Heart left ventricle (tissue), 16 donors: Measurements from ENCODE around the gene NAA30. TPM values are rescaled to one million over a fixed set of nuclear protein-coding genes. Genes with fewer than 3 reads are reported as not detected.
"Not testable (repeated sequence)": the region's sequence is repeated elsewhere in the genome, so short reads cannot be mapped to it uniquely, and the experiment has no call there.

Experiments
- ATAC-seq, 4 donors: fragments of 200-7000 bp; cut with Tn5 transposase; one replicate each; pipeline ENCODE4 v1.9.1; 2020 to 2022; ENCODE audit warnings: moderate library complexity in 4 of 4, mild to moderate bottlenecking in 3 of 4, moderate number of reproducible peaks in 1 of 4
- DNase-seq, 5 donors: peaks; one replicate each; pipeline ENCODE4 v3.0.0-alpha.2; 2020
- H3K27ac ChIP-seq, 12 donors: fragments of 200-600 bp; sonication (generic) in 4 of 12; one replicate each; pipeline versions ENCODE4 v1.5.0 to v1.8.0; 2016 to 2022; ENCODE audit warnings: mild to moderate bottlenecking in 2 of 12
- H3K27me3 ChIP-seq, 9 donors: fragments of 200-600 bp; sonication (generic) in 2 of 9; one replicate each; pipeline versions ENCODE4 v1.5.1 to v1.8.0; 2016 to 2022; ENCODE audit warnings: mild to moderate bottlenecking in 3 of 9
- H3K36me3 ChIP-seq, 9 donors: fragments of 200-600 bp; sonication (generic) in 2 of 9; one replicate each; pipeline versions ENCODE4 v1.5.0 to v1.8.0; 2018 to 2022; ENCODE audit warnings: mild to moderate bottlenecking in 2 of 9
- H3K4me1 ChIP-seq, 12 donors: fragments of 200-600 bp; sonication (generic) in 4 of 12; one replicate each; pipeline versions ENCODE4 v1.5.0 to v1.8.0; 2016 to 2022; ENCODE audit warnings: mild to moderate bottlenecking in 3 of 12
- H3K4me3 ChIP-seq, 12 donors: fragments of 200-600 bp; sonication (generic) in 4 of 12; one replicate each; pipeline versions ENCODE4 v1.5.0 to v1.8.0; 2017 to 2022; ENCODE audit warnings: mild to moderate bottlenecking in 9 of 12, moderate library complexity in 4 of 12
- H3K9me3 ChIP-seq, 12 donors: fragments of 200-600 bp; sonication (generic) in 4 of 12; one replicate each; pipeline versions ENCODE4 v1.5.0 to v1.8.0; 2016 to 2022; ENCODE audit warnings: mild to moderate bottlenecking in 1 of 12
- CTCF ChIP-seq, 12 donors: fragments of 200-600 bp; sonication (generic) in 4 of 12; IDR thresholded peaks; one replicate each; pipeline versions ENCODE4 v1.5.0 to v1.8.0; 2018 to 2022; ENCODE audit warnings: antibody characterized with exemption in 12 of 12, mild to moderate bottlenecking in 5 of 12
- POLR2A ChIP-seq, 2 donors: fragments of 450-650 bp; IDR thresholded peaks; one replicate each; pipeline ENCODE4 v1.6.1; 2017; ENCODE audit warnings: antibody characterized with exemption in 2 of 2, mild to moderate bottlenecking in 2 of 2, moderate library complexity in 2 of 2
- WGBS, 4 donors: extraction: QIAGEN DNeasy Blood & Tissue Kit in 2 of 4; methylation state at CpG; one replicate each; pipeline versions ENCODE4 v1.1.5 to v1.1.7; 2013 to 2018; 5-methylcytosine and 5-hydroxymethylcytosine counted together
- intact Hi-C, 10 donors: fragments of 100-400 bp; cut with DNase I; formaldehyde crosslinking; loops; one replicate each; pipeline versions ENCODE4 v1.11.1 to v1.14.2; 2022
- polyA plus RNA-seq, 2 donors: library from polyadenylated mRNA; stranded (reverse); fragments of 200-250 nt; gene quantifications; one replicate each; pipeline ENCODE4 v1.2.3, GENCODE V29; 2013
- total RNA-seq, 9 donors: library from RNA; depleted of rRNA in 2 of 9; stranded (reverse); fragments of >200 nt in 2 of 9; fragmentation: NEBNext Ultra II Directional in 3 of 9; extraction: Animal tissue kit (Norgen Biotek cat#: 25700) in 3 of 9; gene quantifications; one replicate each; pipeline versions ENCODE4 v1.1.0 to v1.2.4, GENCODE V29; 2016 to 2023
- donor health status: ischemic (EF 13 %, LVEDD 7.1; RV severe dilation, severe dysfunction).
- donor health status: healthy with polysubstance abuse.
- donor health status: DM: no; HTN: yes; CAD: no.
- donor health status: DM: no; HTN: no; CAD: no.
- donor health status: ischemic (EF 25% LVEDD 6.9; RV normal size, moderate dysfunction).
- donor health status: ischemic (EF 25% LVEDD 5.7; RV mildly dilated, moderate dysfunction).
- donor health status: healthy.
- donor health status: DM: yes; HTN: yes; CAD: no.
- donor health status: ischemic (EF 35%, LVEDD 5.7; RV mildly dilated, moderate dysfunction).
- donor health status: nonischemic (EF 11% LVEDD 7.7; RV severe dilation, severe dysfunction).
- donor health status: DM: yes; HTN: yes; CAD: no.
- donor health status: PGD.
- donor health status: ischemic (EF 29% LVEDD 5.4; RV normal size, mild dysfunction).
- donor health status: nonischemic (EF 23%, LVEDD 6.1; RV moderate dilation, normal function).

The NAA30 gene
- total and polyA plus RNA-seq, 11 donors: 3.5 to 30.0 (median 24.1) TPM

- ATAC-seq (no peak), DNase-seq (no peak)
- Histone ChIP-seq H3K4me1 (no peaks in the 10 kb centered on the region), H3K4me3 (no peak overlapping the region), H3K27ac (no peak overlapping the region), H3K27me3 (no peaks in the 10 kb centered on the region), H3K9me3 (no peaks in the 10 kb centered on the region), H3K36me3 (no peaks in the 10 kb centered on the region)
- 58 to 64% (median 58%) methylated on average over 9 of the region's 9 CpGs for WGBS, 4 donors
- TF ChIP-seq POLR2A (IDR thresholded peaks at IDR 0.05) (no peak), CTCF (IDR thresholded peaks at IDR 0.05) (no peak)
- intact Hi-C loops: no loop called here
Measured at GRCh38 chr14:57352396-57353170, 37.8 kb upstream of the NAA30 start.

GRCh38 chr14:57355081-57355800, 35.1 kb upstream of the NAA30 start:
- ATAC-seq (no peak), DNase-seq (no peak)
- Histone ChIP-seq H3K27me3 (no peaks in the 10 kb centered on the region), H3K9me3 (no peaks in the 10 kb centered on the region), H3K4me1 (no peaks in the 10 kb centered on the region), H3K4me3 (no peak overlapping the region), H3K27ac (no peak overlapping the region), H3K36me3 (no peaks in the 10 kb centered on the region)
- intact Hi-C loops: no loop called here
- 62 to 65% (median 64%) methylated on average over 3 of the region's 3 CpGs for WGBS, 4 donors
- TF ChIP-seq POLR2A (IDR thresholded peaks at IDR 0.05) (no peak), CTCF (IDR thresholded peaks at IDR 0.05) (no peak)

- intact Hi-C loops: no loop called here
- TF ChIP-seq CTCF (IDR thresholded peaks at IDR 0.05) (no peak), POLR2A (IDR thresholded peaks at IDR 0.05) (no peak)
- DNase-seq: no peak
- H3K4me1 ChIP-seq: no peaks in the 10 kb centered on the region
- H3K4me3 ChIP-seq: no peak overlapping the region
- no peaks in the 10 kb centered on the region for H3K9me3 ChIP-seq
- no peak overlapping the region for H3K27ac ChIP-seq
- no peaks in the 10 kb centered on the region for H3K36me3 ChIP-seq
- ATAC-seq: no peak
- no peaks in the 10 kb centered on the region for H3K27me3 ChIP-seq
Measured at GRCh38 chr14:57362361-57362760, 28.0 kb upstream of the NAA30 start.

GRCh38 chr14:57364659-57365450, 25.5 kb upstream of the NAA30 start:
- H3K27ac ChIP-seq: no peak overlapping the region
- H3K36me3 ChIP-seq: no peaks in the 10 kb centered on the region
- 67 to 71% (median 70%) methylated on average over 17 to 19 of the region's 19 CpGs for whole genome bisulfite sequencing, 4 donors
- TF ChIP-seq CTCF (IDR thresholded peaks at IDR 0.05): no peak
- no peak for TF ChIP-seq POLR2A (IDR thresholded peaks at IDR 0.05)
- no peak for DNase-seq
- no peaks in the 10 kb centered on the region for H3K27me3 ChIP-seq
- H3K4me3 ChIP-seq: no peak overlapping the region
- H3K4me1 ChIP-seq: no peaks in the 10 kb centered on the region
- ATAC-seq: no peak
- intact Hi-C loops: no loop called here
- no peaks in the 10 kb centered on the region for H3K9me3 ChIP-seq

- H3K36me3 ChIP-seq, H3K4me3 ChIP-seq, DNase-seq, H3K9me3 ChIP-seq, ATAC-seq, H3K4me1 ChIP-seq, H3K27ac ChIP-seq, H3K27me3 ChIP-seq, intact Hi-C loops: not testable (repeated sequence)
- 90 to 96% (median 93%) methylated on average over 5 of the region's 5 CpGs for WGBS, 4 donors
Measured at GRCh38 chr14:57370187-57370586, 20.2 kb upstream of the NAA30 start.
